Measurements from ENCODE around the gene ARTN.

Gene ARTN

GRCh38 chr1:43949678-43950077 lies 16.1 kb downstream of the ARTN start:
- no peak for DNase-seq

- DNase-seq = no peak
Observed at GRCh38 chr1:43951021-43951985, 17.7 kb downstream of the ARTN start.

GRCh38 chr1:43952731-43953346 lies 19.2 kb downstream of the ARTN start:
- DNase-seq = no peak

GRCh38 chr1:43953361-43953760 lies 19.8 kb downstream of the ARTN start:
- DNase-seq = no peak

GRCh38 chr1:43954036-43954435 lies 20.4 kb downstream of the ARTN start:
- DNase-seq = no peak

- DNase-seq = no peak
Observed at GRCh38 chr1:43956234-43956633, 22.6 kb downstream of the ARTN start.

GRCh38 chr1:43957407-43958040 lies 23.9 kb downstream of the ARTN start:
- no peak for DNase-seq

GRCh38 chr1:43958351-43959255 lies 25.0 kb downstream of the ARTN start:
- no peak for DNase-seq

- DNase-seq = no peak
Observed at GRCh38 chr1:43960798-43961197, 27.2 kb downstream of the ARTN start.

GRCh38 chr1:43961692-43962091 lies 28.1 kb downstream of the ARTN start:
- DNase-seq = no peak

- DNase-seq = no peak
Observed at GRCh38 chr1:43962324-43962723, 28.7 kb downstream of the ARTN start.

GRCh38 chr1:43963006-43963405 lies 29.4 kb downstream of the ARTN start:
- DNase-seq = no peak

GRCh38 chr1:43963890-43964289 lies 30.3 kb downstream of the ARTN start:
- no peak for DNase-seq

GRCh38 chr1:43965316-43965715 lies 31.7 kb downstream of the ARTN start:
- DNase-seq = no peak

- DNase-seq = no peak
Observed at GRCh38 chr1:43968348-43968948, 34.8 kb downstream of the ARTN start.

- DNase-seq = no peak
Observed at GRCh38 chr1:43969416-43969745, 35.8 kb downstream of the ARTN start.

GRCh38 chr1:43969746-43970466 lies 36.3 kb downstream of the ARTN start, which contains the start of gene DPH2:
Gene DPH2, plus strand, starts transcription at chr1:43970010. Its CDS starts 166 bp downstream, at chr1:43970176.
- peak; percentile 98 for DNase-seq

GRCh38 chr1:43970502-43970901 lies 36.9 kb downstream of the ARTN start:
- no peak for DNase-seq

GRCh38 chr1:43970911-43971310 lies 37.3 kb downstream of the ARTN start:
- no peak for DNase-seq

- DNase-seq = no peak
Observed at GRCh38 chr1:43971336-43971980, 37.9 kb downstream of the ARTN start.

- DNase-seq = no peak
Observed at GRCh38 chr1:43973981-43974442, 40.4 kb downstream of the ARTN start.
